ENCODE results near the gene FNIP1.
"Not testable (repeated sequence)": the region's sequence is repeated elsewhere in the genome, so short reads cannot be mapped to it uniquely, and the experiment has no call there.

The FNIP1 gene

DNA sequence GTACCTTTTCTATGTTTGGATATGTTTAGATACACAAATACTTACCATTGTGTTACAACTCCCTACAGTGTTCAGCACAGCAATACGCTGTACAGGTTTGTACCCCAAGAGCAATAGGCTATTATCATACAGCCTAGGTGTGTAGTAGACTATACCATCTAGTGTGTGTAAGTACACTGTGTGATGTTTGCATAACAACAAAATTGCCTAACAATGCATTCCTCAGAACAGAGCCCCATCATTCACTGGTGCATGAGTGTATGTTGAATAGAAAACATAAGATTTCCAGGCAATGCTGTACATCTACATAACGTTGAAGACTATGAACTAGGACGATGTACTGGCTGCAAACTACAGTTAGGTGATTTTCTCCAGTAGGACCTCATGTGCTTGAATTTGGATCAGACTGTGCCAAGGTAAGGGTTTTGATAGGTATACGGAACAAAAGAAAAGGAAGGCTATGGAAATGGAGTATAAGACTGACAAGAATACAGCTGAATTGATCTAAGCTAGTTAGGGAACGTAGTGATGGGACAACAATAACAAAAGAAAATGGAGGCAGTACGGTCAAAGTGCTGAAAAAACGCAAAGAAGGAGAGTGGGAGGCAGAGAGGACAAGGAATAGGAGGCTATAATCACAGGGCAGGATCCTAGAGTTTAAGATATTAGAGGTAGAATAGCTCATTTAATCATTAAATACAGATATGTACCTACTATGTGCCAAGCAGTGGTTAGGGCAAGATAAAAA is 46.9 kb downstream of the FNIP1 start:
- DNase-seq (ENCODE audit: low read depth): no peak

DNA sequence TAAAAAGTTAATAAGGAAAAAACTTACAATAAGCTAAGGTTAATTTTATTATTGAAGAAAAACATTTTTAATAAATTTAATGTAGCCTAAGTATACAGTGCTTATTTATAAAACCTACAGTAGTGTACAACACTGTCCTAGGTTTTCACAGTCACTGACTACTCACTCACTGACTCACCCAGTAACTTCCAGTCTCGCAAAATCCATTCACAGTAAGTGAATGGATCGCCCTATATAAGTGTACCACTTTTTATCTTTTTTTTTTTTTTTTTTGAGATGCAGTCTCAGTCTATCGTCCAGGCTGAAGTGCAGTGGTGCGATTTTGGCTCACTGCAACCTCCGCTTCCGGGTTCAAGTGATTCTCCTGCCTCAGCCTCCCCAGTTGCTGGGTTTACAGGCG is 47.7 kb downstream of the FNIP1 start:
- no peak for DNase-seq (ENCODE audit: low read depth)

DNA sequence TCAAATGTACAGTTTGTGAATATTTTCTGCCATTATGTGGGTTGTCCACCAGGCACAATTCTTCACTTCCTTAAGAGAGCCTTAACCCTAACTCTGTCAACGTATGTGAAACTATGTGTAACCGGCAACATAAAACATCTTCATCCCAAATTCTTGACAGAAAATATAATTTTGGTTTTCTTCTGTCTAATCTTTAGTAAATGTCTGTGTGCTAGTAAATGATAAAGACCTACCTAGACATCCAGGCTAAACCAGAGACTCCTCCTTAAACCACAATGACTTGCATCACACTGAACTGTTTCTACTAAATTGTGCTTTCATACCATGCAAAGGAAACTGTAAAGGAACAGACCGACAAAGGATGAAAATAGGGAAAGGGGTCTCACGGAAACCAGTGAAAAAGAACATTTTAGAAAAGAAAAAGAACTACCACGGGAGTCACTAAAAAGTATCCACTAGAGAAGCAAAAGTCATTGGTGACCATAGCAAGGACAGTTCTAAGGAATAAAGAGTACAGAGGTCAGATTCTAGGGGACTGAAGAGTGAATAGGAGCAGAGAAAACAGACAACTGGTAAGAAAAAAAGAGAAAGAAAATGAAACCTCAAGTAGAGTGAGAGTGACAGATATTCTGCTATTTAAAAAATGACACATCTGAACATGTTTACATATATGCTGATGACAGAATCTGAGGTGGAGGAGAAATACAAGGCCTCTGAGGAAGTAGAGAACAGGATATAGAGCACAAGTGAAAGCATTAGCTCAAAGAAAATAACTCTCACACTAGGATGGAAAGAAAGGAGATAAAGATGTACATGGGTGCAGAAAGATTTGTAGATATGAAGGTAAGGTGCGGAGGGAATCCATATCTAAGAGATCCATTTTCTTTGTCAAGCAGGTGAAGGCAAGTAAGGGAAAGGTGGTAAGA is 49.4 kb downstream of the FNIP1 start:
- DNase-seq (ENCODE audit: low read depth): no peak

DNA sequence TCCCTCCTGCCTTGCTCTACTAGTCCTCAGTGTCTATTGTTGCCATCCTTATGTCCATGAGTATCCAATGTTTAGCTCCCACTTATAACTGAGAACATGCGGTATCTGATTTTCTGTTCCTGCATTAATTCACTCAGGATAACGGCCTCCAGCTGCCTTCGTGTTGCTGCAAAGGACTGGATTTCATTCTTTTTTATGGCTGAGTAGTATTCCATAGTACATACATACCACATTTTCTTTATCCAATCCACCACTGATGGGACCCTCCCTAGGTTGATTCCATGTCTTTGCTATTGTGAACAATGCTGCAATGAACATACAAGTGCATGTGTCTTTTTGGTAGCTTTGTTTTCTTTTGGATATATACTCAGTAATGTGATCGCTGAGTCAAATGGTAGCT is 50.4 kb downstream of the FNIP1 start:
- DNase-seq (ENCODE audit: low read depth): no peak

DNA sequence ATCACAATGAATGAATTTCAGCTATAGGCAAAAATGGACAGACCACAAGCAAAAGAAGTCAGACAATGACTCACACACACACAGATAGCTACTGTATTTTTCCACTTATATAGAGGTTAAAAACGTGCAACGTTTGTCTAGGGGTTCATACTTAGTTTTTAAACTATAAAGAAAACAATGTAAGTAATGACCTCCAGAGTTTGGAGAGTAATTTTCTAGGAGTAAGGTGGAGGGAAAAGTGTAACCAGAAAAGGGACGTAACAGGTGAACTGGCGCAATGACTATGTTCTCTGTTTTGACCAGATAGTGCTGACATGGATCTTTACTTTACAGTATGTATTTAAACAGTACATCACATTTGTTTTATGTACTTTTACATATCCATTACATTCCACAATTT is 51.1 kb downstream of the FNIP1 start:
- DNase-seq (ENCODE audit: low read depth): no peak

DNA sequence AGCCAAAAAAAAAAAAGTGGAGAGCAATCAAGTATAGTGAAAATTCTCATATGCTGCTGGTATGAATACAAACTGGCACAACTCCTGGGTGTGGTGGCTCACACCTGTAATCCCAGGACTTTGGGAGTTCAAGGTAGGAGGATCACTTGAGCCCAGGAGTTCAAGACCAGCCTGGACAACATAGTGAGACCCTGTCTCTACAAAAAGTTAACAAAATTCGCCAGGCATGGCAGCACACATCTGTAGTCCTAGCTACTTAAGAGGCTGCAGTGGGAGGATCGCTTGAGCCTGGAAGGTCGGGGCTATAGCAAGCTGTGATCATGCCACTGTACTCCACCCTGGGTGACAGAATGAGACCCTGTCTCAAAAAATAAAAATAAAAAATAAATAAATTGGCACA is 51.7 kb downstream of the FNIP1 start:
- DNase-seq (ENCODE audit: low read depth): no peak

DNA sequence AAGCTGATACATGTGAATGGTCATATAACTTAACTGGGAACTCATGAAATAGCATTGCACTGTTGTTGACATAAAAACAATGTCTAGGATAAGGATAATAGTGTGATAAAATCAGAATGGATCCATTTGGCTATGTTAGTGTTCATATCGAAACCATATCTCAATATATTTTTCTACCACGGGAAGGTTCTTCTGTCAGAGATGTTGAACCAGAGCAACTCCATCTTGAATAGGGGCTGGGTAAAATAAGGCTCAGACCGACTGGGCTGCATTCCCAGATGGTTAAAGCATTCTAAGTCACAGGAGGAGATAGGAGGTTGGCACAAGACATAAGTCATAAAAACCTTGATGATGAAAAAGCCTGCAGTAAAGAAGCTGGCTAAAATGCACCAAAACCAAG is 56.3 kb downstream of the FNIP1 start:
- DNase-seq (ENCODE audit: low read depth): no peak

DNA sequence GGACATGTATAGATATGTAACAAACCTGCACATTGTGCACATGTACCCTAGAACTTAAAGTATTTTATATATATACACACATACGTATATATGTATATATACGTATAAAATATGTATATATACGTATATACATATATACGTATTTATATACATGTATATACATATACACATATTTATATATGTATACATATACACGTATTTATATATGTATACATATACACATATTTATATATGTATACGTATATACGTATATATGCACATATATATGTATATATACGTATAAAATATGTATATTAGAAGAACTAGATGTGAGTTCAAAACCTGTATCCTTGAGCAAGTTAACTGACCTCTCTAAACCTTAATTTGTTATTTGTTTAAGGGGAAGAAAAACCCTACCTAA is 61.4 kb downstream of the FNIP1 start:
- no peak for DNase-seq (ENCODE audit: low read depth)

DNA sequence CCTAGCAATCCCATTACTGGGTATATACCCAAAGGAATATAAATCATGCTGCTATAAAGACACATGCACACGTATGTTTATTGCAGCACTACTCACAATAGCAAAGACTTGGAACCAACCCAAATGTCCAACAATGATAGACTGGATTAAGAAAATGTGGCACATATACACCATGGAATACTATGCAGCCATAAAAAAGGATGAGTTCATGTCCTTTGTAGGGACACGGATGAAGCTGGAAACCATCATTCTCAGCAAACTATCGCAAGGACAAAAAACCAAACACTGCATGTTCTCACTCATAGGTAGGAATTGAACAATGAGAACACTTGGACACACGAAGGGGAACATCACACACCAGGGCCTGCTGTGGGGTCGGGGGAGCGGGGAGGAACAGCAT is 61.9 kb downstream of the FNIP1 start:
- not testable (repeated sequence) for DNase-seq (ENCODE audit: low read depth)

DNA sequence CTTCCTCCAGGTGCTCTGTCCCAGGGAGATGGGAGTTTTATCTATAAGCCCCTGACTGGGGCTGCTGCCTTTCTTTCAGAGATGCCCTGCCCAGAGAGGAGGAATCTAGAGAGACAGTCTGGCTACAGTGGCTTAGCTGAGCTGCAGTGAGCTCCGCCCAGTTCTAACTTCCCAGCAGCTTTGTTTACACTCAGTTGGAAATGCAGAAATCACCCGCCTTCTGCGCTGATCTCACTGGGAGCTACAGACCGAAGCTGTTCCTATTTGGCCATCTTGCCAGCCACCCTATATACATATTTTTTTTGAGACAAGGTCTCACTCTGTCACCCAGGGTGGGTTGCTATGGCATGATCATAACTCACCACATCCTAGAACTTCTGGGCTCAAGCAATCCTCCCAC is 67.5 kb downstream of the FNIP1 start:
- not testable (repeated sequence) for DNase-seq (ENCODE audit: low read depth)

DNA sequence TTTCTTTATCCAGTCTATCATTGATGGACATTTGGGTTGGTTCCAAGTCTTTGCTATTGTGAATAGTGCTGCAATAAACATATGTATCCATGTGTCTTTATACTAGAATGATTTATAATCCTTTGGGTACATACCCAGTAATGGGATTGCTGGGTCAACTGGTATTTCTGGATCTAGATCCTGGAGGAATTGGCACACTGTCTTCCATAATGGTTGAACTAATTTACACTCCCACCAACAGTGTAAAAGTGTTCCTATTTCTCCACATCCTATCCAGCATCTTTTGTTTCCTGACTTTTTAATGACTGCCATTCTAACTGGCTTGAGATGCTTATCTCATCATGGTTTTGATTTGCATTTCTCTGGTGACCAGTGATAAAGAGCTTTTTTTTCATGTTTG is 72.7 kb downstream of the FNIP1 start:
- DNase-seq (ENCODE audit: low read depth): not testable (repeated sequence)

DNA sequence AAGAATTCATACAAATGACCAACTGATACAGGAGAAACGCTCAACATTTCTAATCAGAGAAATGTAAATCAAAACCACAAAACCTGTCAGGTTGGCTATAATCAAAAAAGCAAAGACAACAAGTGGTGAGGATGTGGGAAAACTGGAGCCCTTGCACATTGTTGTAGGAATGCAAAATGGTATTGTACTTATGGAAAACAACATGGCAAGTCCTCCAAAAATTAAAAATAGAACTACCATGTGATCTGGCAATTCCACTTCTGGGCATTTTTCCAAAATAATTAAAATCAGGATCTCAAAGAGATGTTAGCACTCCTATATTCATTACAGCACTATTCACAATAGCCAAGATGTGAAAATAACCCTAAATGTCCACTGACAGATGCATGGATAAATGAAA is 76.1 kb downstream of the FNIP1 start:
- no peak for DNase-seq (ENCODE audit: low read depth)

DNA sequence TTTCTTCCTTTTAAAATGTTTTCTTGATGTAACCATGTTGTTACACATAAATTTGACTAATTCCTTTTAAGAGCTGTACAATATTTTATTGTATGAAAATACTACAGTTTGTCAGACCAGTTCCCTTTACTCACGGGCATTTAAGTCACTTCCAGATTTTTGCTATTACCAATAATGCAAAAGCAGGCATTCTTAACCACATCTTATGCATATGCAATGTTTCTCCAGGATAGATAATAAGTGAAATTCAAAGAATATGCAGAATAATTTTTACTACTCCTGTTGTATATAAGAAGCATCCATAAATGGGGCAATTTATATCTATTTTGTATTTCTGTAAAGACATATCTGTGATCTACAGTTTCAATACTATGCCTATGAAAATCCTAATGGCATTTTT is 77.3 kb downstream of the FNIP1 start:
- DNase-seq (ENCODE audit: low read depth): no peak

DNA sequence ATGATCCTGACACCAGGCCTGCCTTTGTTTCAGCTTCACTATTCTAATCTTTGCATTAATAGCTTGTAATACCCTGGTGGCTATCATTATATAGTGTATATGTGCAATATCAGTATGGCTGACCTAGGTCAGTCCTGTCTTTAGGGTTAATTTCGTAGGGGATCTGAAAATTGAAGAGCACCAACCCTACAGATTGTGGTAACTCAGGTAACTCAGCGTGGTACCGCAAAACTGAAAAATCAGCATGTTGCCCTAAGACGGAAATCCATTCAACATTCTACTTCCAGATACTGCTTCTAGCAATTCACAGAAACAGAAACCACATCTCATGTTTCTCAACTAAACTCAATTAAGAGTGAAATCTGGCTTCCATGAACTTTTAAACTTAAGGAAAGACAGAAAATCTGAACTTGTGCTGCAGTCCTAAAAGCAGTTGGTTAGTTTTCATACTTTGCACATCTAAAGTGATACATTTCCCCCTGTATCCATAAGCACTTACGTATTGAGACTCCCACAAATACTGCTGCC is 78.3 kb downstream of the FNIP1 start:
- DNase-seq (ENCODE audit: low read depth): no peak

DNA sequence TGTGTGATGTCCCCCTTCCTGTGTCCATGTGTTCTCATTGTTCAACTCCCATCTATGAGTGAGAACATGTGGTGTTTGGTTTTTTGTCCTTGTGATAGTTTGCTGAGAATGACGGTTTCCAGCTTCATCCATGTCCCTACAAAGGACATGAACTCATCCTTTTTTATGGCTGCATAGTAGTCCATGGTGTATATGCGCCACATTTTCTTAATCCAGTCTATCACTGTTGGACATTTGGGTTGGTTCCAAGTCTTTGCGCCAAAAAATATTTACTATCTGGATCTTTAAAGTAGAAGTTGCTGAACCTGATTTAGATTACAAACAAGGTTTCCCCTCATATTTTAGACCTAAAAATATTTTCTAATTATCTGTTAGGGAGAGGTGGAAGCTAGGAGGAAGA is 79.7 kb downstream of the FNIP1 start:
- not testable (repeated sequence) for DNase-seq (ENCODE audit: low read depth)

DNA sequence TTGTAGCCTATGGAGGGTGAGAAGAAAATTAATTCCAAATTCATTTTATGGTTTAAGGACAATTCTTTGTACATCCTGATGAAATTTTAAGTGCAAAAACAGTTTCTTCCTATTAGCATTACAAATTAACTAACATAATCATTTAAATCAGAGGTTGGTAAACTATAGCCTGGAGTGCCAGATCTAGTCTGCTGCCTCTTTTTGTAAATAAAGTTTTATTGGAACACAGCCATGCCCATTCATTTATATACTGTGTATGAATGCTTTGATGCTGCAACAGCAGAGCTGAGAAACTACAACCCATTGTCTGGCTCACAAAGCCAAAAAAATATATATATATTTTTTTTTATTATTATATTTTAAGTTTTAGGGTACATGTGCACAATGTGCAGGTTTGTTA is 80.2 kb downstream of the FNIP1 start:
- no peak for DNase-seq (ENCODE audit: low read depth)

DNA sequence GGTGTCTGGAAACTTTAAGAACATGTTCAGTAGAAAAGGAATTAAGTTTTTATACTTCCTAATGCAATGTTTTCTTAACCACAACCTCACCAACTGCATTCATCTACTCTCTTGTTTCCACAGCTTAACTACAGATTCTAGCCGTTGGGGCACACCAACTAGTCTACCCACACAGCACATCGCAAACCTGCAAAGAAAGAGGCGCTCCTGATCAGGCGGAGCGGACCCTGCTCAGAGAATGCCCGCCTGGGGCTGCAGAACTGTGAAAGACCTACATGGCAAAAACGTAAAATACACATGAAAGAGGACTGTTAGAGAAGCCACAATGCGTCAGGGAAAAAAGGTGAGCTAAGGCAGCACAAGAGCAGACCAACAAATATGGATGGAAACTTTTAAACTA is 86.4 kb downstream of the FNIP1 start:
- DNase-seq (ENCODE audit: low read depth): no peak

DNA sequence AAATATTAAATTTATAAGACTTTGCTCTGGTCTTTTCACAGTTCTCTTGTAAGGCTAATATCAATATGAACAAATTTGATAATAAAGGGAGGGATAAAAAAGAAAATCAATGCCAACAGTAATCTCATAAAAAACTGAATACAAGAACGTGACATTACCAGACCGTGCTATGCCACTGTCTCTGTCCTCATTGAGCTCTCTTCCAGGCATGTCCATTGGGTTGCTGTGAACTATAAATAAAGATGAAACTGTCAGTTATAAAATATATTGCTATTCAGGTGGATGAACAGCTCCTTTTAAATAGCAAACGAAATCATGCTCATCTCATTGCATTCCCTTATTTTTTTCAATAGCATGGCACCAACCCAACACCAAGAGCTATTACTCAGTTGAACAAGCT is 87.8 kb downstream of the FNIP1 start:
- DNase-seq (ENCODE audit: low read depth): no peak

DNA sequence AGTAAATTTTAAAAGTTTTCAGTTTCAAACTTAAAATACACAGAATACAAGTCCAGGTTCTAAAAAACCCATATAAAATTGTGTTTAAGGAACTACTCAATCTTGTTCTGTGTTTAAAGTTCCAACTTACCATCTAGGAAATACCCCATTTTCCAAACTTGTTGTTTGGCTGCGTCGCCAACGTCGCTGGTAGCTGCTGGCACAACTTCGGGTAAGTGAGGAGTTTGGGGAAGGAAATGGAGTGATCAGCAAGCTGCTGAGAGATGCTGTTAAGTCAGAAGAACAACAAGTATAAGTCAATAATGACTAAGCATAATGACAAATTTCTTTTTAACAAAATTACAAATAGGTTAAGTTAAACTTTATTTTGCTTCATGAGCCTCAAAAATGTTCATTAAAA is 90.5 kb downstream of the FNIP1 start:
- DNase-seq (ENCODE audit: low read depth): no peak

DNA sequence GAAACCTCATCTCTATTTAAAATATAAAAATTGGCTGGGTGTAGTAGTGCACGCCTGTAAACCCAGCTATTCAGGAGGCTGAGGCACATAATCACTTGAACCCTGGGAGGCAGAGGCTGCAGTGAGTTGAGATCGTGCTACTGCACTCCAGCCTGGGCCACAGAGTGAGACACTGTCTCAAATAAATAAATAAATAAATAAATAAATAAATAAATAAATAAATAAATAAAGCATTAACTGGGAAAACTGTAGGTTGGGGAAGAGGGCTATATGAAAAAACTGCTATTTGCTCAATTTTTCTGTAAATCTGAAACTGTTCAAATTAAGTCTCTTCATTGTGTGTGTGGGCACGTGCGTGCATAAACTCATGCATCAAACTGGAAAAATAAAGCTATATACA is 101.9 kb downstream of the FNIP1 start:
- DNase-seq (ENCODE audit: low read depth): no peak

DNA sequence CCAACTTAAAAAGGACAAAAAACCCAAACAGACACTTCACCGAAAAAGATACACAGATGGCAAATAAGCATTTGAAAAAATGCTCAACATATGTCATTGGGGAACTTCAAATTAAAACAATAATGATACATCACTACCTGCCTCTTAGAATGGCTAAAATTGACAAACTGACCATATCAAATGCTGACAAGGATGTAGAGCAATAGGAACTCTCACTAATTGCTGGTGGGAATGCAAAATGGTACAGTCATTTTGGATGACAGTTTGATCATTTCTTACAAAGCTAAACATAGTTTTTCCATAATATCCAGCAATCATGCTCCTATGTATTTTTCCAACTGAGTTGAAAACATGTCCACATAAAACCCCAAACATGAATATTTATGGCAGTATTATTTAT is 102.9 kb downstream of the FNIP1 start:
- DNase-seq (ENCODE audit: low read depth): no peak

DNA sequence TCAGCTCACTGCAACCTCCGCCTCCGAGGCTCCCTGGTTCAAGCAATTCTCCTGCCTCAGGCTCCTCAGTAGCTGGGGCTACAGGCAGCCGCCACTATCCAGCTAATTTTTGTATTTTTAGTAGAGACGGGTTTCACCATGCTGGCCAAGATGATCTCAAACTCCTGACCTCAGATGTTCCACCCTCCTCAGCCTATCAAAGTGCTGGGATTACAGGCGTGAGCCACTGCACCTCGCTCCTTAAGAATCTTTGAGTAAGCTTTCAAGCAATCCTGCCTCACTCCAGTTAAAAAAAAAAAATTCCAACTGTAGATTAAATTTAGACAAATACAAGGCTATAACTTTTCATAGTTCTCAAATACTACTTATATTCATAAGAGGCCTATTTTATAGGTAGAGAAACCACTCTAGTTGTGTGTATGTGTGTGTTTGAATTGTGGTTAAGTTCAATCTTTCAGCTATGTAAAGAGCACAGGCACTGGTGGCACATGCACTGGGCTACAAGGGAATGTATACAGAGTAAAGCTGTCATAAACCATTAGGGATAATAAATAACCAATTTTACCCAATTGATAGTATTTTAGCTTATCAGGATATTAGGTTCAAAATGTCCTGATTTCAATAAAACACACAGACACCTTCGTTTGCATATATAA is 111.2 kb downstream of the FNIP1 start:
- DNase-seq (ENCODE audit: low read depth): no peak

DNA sequence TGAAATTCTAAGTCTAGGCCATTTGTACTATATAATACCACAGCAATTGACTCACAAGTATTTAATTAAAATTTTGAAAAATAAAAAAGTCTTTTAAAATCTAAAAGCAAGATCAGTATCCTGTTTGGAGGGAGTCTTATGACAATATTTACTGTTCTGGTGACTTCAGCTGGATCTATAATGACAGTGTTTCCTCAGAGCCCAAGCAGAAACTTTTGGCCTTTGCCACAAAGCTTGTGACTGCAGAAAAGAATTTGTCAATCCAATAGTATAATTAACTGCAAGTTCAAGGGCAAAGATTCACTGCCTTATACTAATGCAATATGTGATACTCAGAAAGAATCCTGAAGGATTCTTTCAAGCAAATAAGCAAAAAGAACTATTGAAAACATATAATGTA is 112.2 kb downstream of the FNIP1 start:
- DNase-seq (ENCODE audit: low read depth): no peak
